Tibial nerve (tissue), 4 donors: ENCODE data around the gene ALG2. TPM values are rescaled to one million over a fixed set of nuclear protein-coding genes. Genes with fewer than 3 reads are reported as not detected.

Source experiments
- DNase-seq, 2 donors: peaks; one replicate each; pipeline ENCODE4 v3.0.0-alpha.2; 2019; ENCODE audit warnings: low spot score in 2 of 2
- H3K27ac ChIP-seq, 4 donors: fragments of 200-600 bp; sonication (generic) in 3 of 4; one replicate each; pipeline ENCODE4 v1.5.1; 2017 to 2019; ENCODE audit warnings: mild to moderate bottlenecking in 1 of 4
- H3K27me3 ChIP-seq, 2 donors: fragments of 200-600 bp; sonication (generic) in 1 of 2; one replicate each; pipeline versions ENCODE4 v1.5.1 to v1.6.0; 2017 to 2019
- H3K36me3 ChIP-seq, 3 donors: fragments of 200-600 bp; sonication (generic); one replicate each; pipeline ENCODE4 v1.5.1; 2018 to 2019
- H3K4me1 ChIP-seq, 4 donors: fragments of 200-600 bp; sonication (generic) in 3 of 4; one replicate each; pipeline ENCODE4 v1.5.1; 2017 to 2019
- H3K4me3 ChIP-seq, 4 donors: fragments of 200-600 bp; sonication (generic) in 3 of 4; one replicate each; pipeline ENCODE4 v1.5.1; 2017 to 2019; ENCODE audit warnings: mild to moderate bottlenecking in 1 of 4, moderate library complexity in 1 of 4
- H3K9me3 ChIP-seq, 4 donors: fragments of 200-600 bp; sonication (generic) in 3 of 4; one replicate each; pipeline ENCODE4 v1.5.1; 2017 to 2019
- EP300 ChIP-seq, 2 donors: sonication (generic); formaldehyde crosslinking; IDR thresholded peaks; one replicate each; pipeline ENCODE4 v1.6.1; 2017; ENCODE audit warnings: antibody characterized with exemption in 2 of 2, mild to moderate bottlenecking in 1 of 2
- POLR2A ChIP-seq, 2 donors: fragments of 450-650 bp; IDR thresholded peaks; one replicate each; pipeline ENCODE4 v1.6.1; 2017; ENCODE audit warnings: antibody characterized with exemption in 2 of 2, mild to moderate bottlenecking in 2 of 2, moderate library complexity in 2 of 2
- WGBS, 2 donors: methylation state at CpG; one replicate each; pipeline ENCODE4 v1.1.5; 2018; 5-methylcytosine and 5-hydroxymethylcytosine counted together
- total RNA-seq, 4 donors: library from RNA; depleted of rRNA; stranded (reverse); fragments of >200 nt; gene quantifications; one replicate each; pipeline ENCODE4 v1.1.0, GENCODE V29; 2016
- TF ChIP-seq, protein P1 (sequence below), 5 experiments: fragments of 200-600 bp in 3 of 5; fragments of 450-650 bp in 2 of 5; sonication (generic) in 3 of 5; IDR thresholded peaks; one replicate each; pipeline ENCODE4 v1.5.1; 2016 to 2019; ENCODE audit warnings: antibody characterized with exemption in 5 of 5, mild to moderate bottlenecking in 3 of 5, moderate library complexity in 2 of 5

Gene ALG2
- total RNA-seq, 4 donors from 2014 or later: 22.7 to 38.3 (median 29.3) TPM

- no peak for TF ChIP-seq POLR2A (IDR thresholded peaks at IDR 0.05)
- TF ChIP-seq, protein P1, sequence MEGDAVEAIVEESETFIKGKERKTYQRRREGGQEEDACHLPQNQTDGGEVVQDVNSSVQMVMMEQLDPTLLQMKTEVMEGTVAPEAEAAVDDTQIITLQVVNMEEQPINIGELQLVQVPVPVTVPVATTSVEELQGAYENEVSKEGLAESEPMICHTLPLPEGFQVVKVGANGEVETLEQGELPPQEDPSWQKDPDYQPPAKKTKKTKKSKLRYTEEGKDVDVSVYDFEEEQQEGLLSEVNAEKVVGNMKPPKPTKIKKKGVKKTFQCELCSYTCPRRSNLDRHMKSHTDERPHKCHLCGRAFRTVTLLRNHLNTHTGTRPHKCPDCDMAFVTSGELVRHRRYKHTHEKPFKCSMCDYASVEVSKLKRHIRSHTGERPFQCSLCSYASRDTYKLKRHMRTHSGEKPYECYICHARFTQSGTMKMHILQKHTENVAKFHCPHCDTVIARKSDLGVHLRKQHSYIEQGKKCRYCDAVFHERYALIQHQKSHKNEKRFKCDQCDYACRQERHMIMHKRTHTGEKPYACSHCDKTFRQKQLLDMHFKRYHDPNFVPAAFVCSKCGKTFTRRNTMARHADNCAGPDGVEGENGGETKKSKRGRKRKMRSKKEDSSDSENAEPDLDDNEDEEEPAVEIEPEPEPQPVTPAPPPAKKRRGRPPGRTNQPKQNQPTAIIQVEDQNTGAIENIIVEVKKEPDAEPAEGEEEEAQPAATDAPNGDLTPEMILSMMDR (IDR thresholded peaks at IDR 0.05): no peak
- TF ChIP-seq EP300 (IDR thresholded peaks at IDR 0.05): no peak
- no peak for DNase-seq
- Histone ChIP-seq H3K27me3 (no peaks in the 10 kb centered on the region), H3K4me3 (no peak overlapping the region), H3K9me3 (no peaks in the 10 kb centered on the region), H3K4me1 (no peaks in the 10 kb centered on the region), H3K27ac (no peak overlapping the region), H3K36me3 (no peaks in the 10 kb centered on the region)
- WGBS, 2 donors: 33 to 64% methylated on average over 2 of the region's 2 CpGs
Measured at GRCh38 chr9:99193466-99193821, 28.3 kb downstream of the ALG2 start.

DNA sequence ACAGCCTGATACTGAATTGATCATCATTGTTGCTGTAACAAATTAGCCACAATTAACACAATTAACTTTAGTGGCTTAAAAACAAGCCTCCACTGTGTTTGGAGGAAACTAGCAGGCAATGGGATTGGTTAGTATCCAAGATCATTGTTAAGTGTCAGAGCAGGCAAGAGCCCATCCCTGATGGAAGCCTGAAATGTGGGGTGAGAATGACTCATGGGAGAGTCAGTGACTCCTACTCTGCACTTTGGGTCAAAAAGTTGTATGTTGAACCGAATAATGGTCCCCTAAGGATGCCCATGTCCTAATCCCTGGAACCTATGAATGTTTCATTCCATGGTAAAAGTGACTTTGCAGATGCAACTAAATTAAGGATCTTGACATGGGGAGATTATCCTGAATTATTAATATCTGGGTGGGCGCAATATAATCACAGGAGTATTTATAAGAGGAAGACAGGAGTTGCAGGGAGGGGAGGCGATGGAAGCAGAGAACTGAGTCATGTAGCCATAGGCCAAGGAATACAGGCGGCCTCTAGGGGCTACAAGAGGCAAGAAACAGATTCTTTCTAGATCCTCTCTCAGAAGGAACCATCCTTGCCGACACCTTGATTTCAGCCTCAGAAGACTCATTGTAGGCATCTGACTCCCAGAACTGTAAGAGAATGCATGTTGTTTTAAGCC is 28.8 kb downstream of the ALG2 start:
- Histone ChIP-seq H3K27me3 (no peaks in the 10 kb centered on the region), H3K27ac (no peak overlapping the region), H3K36me3 (no peaks in the 10 kb centered on the region), H3K4me3 (no peak overlapping the region), H3K9me3 (no peaks in the 10 kb centered on the region), H3K4me1 (no peaks in the 10 kb centered on the region)
- WGBS, 2 donors: 56 to 61% methylated on average over 5 of the region's 5 CpGs
- no peak for DNase-seq
- TF ChIP-seq, protein P1 (IDR thresholded peaks at IDR 0.05): no peak
- TF ChIP-seq POLR2A (IDR thresholded peaks at IDR 0.05) (no peak), EP300 (IDR thresholded peaks at IDR 0.05) (no peak)

- H3K36me3 ChIP-seq: no peaks in the 10 kb centered on the region
- no peak overlapping the region for H3K4me3 ChIP-seq
- H3K9me3 ChIP-seq: no peaks in the 10 kb centered on the region
- 76 to 96% methylated on average over 3 of the region's 3 CpGs for WGBS, 2 donors
- H3K27me3 ChIP-seq: no peaks in the 10 kb centered on the region
- no peaks in the 10 kb centered on the region for H3K4me1 ChIP-seq
- H3K27ac ChIP-seq: no peak overlapping the region
- TF ChIP-seq POLR2A (IDR thresholded peaks at IDR 0.05): no peak
- no peak for TF ChIP-seq EP300 (IDR thresholded peaks at IDR 0.05)
- TF ChIP-seq, protein P1 (IDR thresholded peaks at IDR 0.05): no peak
- DNase-seq: no peak
Measured at GRCh38 chr9:99190597-99191283, 31.0 kb downstream of the ALG2 start.

DNA sequence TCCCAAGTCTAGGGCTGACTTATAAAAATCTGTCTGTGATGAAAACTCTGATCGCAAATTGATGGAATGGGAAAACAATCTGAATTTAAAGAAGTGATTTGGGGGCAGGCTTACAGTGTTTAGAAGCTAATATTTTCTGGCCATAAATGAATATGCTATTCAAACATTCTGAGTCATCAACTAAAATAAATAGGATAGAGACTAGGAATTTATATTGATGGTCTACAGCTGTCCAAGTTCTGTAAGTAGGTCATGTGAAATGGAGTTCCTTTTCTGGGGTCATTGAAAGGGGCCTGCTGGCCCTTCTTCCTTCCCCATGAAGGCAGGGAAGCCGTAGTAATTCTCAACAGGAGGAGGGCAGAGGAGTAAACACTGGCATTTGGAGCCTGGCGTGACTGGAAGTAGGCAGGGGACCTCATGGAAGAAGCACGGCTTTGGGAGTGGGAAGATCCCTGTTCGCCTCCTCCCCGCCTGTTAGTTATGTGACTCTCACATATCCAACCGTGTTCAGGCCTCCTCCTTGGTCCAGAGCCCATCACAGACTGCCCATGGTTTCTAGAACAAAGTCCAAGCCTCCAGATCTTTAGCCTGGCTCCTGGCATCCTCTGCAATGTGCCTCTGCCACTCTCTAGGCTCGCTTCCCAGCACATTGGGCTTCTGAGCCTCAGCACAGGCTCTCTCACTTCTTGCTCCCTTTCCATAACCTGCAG is 31.7 kb downstream of the ALG2 start:
- Histone ChIP-seq H3K4me3 (no peak overlapping the region), H3K4me1 (peaks cover 0 to 2% (median 0%) of the 10 kb centered on the region in 4 donors), H3K27ac (no peak overlapping the region), H3K9me3 (no peaks in the 10 kb centered on the region), H3K27me3 (no peaks in the 10 kb centered on the region), H3K36me3 (no peaks in the 10 kb centered on the region)
- no peak for DNase-seq
- 61 to 69% methylated on average over 8 of the region's 8 CpGs for WGBS, 2 donors
- TF ChIP-seq POLR2A (IDR thresholded peaks at IDR 0.05) (no peak), EP300 (IDR thresholded peaks at IDR 0.05) (no peak)
- TF ChIP-seq, protein P1 (IDR thresholded peaks at IDR 0.05): no peak

- H3K27ac ChIP-seq: no peak overlapping the region
- no peak overlapping the region for H3K4me3 ChIP-seq
- DNase-seq: no peak
- TF ChIP-seq POLR2A (IDR thresholded peaks at IDR 0.05): no peak
- TF ChIP-seq EP300 (IDR thresholded peaks at IDR 0.05): no peak
- TF ChIP-seq, protein P1 (IDR thresholded peaks at IDR 0.05): no peak
- no peaks in the 10 kb centered on the region for H3K9me3 ChIP-seq
- H3K36me3 ChIP-seq: no peaks in the 10 kb centered on the region
- peaks cover 0 to 10% (median 0%) of the 10 kb centered on the region in 4 donors for H3K4me1 ChIP-seq
- 70 to 85% methylated on average over 2 of the region's 2 CpGs for WGBS, 2 donors
- no peaks in the 10 kb centered on the region for H3K27me3 ChIP-seq
Measured at GRCh38 chr9:99189186-99189585, 32.6 kb downstream of the ALG2 start.
